Measurements from ENCODE around the gene MYLIP. TPM values are rescaled to one million over a fixed set of nuclear protein-coding genes. Genes with fewer than 3 reads are reported as not detected.
A peak's percentile ranks its signal among the peaks of the same experiment; 100 is the strongest.

The MYLIP gene
- polyA plus RNA-seq, 1 donor = 41.5 TPM

- no peak for DNase-seq (ENCODE audit: low read depth)
Measured at GRCh38 chr6:16106991-16107787, 21.7 kb upstream of the MYLIP start.

DNA sequence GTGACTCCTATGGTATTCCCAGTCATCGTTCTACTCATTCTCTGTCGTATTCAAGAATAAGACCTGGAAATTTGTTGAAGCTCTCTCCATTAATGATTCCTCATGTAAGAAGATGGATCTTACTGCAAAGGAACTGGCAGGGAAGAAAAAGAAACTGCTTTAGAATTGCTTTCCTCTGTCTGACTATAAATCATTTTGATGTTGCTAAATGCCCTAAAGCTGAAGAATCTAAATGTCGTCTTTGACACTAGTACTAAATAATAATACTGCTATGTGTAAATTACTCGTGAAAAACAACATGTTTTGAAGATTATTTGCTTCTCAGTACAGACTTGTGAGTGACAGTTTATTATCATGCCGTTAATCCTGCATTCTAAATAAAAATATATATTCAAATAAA, 20.5 kb upstream of the MYLIP start:
- DNase-seq (ENCODE audit: low read depth) = no peak

DNA sequence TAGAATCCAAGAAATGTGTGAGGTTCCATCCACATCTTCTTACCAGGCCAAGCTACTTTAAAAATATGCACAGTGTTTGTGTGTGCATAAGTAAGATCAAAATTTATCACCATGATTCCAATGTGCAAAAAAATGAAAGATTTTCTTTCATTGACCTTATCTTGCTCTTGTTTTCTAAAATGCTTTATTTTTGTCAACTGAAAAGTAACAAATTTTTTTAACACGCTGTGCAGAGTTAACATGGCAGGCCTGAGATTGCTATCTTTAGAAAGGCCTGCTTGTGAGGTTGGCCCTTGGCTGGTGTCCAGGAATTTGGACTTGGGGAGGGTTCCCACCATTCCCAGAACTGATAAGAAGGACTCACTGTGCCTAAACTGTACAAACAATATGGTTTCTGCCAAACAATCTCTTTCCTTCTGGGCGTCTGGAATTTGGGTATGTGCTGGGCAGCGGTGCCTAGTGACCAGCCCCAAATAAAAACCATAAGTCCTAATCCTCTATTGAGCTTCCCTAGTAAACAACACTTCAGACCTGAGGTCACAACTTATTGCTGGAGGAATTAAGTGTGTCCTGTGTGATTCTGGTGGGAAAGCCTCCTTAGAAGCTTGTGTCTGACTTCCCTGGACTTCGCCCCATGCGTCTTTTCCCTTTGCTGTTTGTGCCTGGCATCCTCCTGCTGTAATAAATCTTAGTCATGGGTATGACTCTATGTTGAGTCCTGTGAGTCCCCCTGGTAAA, 19.8 kb upstream of the MYLIP start:
- DNase-seq (ENCODE audit: low read depth) = no peak

- DNase-seq (ENCODE audit: low read depth) = no peak
Measured at GRCh38 chr6:16109659-16110305, 19.1 kb upstream of the MYLIP start.

GRCh38 chr6:16118825-16119224, 10.1 kb upstream of the MYLIP start:
- DNase-seq (ENCODE audit: low read depth) = no peak

DNA sequence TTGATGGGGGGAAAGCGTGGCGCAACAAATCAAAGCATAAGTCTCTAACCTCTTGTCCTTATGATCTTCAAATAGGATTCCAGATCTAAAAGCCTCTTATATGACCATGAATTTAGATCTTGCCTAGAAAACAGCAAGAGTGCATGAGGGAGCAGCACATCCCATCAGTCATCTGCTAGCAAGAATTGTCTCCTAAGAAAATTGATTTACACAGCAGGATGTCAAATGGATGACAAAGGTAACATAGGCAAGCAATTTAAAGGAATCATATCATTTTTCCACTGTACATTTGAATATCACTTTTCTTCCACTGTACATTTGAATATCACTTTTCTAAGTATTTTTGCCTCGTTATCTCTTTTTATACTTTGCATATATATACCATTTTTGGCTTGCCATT, 7.5 kb upstream of the MYLIP start:
- DNase-seq (ENCODE audit: low read depth) = no peak

- no peak for DNase-seq (ENCODE audit: low read depth)
Measured at GRCh38 chr6:16122197-16122596, 6.7 kb upstream of the MYLIP start.

DNA sequence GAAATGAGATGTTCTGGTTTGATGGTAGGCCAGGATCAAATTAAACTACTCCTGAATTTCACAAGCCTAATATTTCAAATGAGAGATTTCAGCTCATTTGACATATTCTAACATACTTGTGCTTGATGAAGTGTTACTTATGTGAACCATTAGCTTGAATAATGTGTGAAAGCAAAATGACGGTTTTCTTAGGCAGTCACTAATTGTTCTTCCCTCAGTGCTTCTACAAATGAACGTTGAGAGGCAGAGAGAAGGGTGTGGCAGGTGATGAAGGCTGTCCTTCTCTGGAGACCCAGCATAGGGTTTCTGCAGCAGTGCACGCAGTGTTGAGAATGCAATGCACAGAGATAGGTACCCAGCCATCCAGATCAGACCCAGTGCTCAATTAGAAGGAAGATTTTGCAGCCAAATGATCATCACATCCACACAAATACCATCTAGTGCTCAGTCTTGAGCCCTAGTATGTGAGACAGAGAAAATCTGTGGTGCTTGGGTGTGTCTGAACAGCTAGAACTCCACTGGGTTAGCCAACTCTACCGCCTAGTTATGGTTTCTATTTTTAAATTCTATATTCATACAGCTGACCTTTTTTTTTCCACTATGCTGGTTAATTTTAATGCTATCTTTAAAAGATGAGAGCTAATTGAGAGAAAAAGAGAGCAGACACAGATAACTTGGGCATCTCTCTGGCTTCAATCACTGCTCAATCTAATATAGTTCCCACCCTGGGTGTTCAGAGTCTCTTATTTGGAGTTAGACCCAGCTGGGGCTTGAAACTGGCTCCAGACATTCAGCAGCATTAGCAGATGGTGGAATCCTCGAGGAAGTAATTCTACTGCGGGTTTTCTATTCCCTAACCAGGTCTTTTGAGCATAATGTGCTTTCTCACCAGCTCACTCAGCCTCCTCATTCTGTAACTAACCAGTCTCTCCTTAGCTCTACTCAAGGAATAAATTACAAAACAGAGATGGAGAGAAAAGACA, 4.4 kb upstream of the MYLIP start:
- DNase-seq (ENCODE audit: low read depth) = no peak

DNA sequence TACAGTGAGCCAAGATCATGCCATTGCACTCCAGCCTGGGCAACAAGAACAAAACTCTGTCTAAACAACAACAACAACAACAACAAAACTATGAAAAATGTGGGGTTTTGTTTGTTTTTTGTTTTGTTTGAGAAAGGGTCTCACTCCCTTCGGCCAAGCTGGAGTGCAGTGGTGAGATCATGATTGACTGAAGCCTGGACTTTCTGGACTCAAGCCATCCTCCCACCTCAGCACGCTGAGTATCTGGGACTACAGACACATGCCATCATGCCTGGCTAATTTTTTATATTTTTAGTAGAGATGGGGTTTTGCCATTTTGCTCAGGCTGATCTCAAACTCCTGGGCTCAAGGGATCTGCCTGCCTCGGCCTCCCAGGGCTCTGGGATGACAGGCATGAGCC, 2.8 kb upstream of the MYLIP start:
- no peak for DNase-seq (ENCODE audit: low read depth)

DNA sequence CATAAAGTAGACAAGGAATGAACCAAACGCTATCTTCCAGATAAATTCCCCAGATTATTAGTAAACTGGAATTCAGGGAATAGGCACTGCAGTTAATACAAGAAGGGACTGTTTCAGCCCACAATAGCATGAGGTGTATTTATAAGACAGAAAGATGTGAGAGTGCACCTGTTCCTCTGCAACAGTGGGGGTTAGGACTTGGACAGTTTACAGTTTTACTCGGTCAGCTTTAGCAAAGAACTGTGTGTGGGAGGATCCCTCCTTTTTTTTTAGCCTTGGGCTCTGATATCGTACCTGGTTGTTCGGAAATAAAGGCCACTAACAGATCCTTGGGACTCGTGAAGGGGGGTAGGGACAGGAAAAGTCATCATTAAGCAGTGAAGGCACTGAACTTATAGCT, 2.0 kb upstream of the MYLIP start:
- no peak for DNase-seq (ENCODE audit: low read depth)

DNA sequence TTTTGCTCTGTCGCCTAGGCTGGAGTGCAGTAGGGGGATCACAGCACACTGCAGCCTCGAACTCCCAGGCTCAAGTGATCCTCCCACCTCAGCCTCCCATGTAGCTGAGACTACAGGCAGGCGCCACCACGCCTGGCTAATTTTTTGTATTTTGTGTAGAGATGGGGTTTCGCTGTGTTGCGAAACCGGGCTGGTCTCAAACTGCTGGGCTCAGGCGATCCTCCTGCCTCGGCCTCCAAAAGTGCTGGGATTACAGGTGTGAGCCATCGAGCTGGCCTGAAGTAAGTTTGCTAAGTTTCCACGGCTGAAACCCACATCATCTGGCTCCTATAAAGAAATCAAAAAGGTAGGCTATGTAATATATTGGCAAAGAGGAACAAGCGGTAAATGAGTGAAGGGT, 1.4 kb upstream of the MYLIP start:
- no peak for DNase-seq (ENCODE audit: low read depth)

GRCh38 chr6:16129623-16130401, 926 bp downstream of the MYLIP start:
- no peak for DNase-seq (ENCODE audit: low read depth)

- no peak for DNase-seq (ENCODE audit: low read depth)
Measured at GRCh38 chr6:16130437-16130891, 1.6 kb downstream of the MYLIP start.

DNA sequence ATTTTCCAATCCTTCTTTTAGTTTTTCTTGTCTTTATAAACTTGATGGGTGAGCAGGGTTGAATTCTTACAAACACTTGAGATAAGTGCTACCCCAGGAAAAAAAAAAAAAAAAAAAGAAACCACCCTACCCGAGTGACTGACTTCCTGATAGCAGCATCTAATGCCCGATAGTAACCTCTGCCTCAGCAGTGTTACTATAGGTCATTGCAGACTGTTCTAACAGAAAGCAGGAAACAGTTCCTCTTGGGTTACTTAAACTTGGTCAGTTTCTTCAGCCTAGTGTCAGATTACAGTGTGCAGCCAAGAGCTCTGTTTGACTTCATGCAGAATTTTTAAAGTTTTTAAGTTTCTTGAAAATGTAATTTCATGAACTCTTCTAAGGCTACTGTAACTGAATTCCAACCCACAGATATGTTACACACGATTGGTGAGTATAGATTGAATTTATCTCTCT, 2.1 kb downstream of the MYLIP start:
- peak; percentile 91 for DNase-seq (ENCODE audit: low read depth)

DNA sequence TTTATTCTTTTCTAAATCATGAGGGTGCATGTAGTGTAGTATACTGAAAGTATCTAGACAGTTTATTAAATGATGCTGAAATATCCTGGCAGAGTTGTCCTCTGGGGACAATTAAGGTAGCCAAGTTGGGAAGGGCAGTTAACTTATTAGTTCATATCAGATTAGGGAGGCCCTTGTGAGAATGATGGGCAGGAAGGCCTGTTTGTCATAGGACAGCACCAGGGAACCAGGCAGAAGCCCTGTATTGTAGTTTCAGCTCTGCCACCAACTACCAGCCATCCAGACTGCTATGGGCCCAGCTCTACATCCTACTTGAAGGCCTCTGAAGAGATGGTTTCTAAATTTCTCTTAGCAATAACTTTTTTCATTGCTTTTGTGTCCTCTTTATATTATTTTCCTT, 4.0 kb downstream of the MYLIP start:
- no peak for DNase-seq (ENCODE audit: low read depth)

GRCh38 chr6:16134430-16134829, 5.5 kb downstream of the MYLIP start:
- no peak for DNase-seq (ENCODE audit: low read depth)

- no peak for DNase-seq (ENCODE audit: low read depth)
Measured at GRCh38 chr6:16135066-16135465, 6.2 kb downstream of the MYLIP start.

DNA sequence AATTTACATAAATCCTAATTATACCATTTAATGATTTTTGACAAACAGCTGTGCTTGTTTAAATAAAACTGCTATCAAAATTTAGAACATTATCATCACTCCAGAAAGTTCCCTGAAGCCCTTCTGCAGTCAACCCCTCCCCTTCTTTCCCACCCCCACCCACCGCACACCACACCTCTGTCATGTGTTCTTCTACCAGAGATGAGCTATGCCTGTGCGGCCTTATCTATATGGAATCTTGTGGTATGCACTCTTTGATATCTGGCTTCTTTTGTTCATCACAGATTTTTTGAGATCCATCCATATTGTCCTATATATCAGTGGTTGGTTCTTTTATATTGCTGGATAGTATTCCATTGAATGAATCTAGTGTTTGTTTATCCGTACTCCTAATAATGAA, 7.2 kb downstream of the MYLIP start:
- no peak for DNase-seq (ENCODE audit: low read depth)

- no peak for DNase-seq (ENCODE audit: low read depth)
Measured at GRCh38 chr6:16136621-16137450, 8.0 kb downstream of the MYLIP start.

DNA sequence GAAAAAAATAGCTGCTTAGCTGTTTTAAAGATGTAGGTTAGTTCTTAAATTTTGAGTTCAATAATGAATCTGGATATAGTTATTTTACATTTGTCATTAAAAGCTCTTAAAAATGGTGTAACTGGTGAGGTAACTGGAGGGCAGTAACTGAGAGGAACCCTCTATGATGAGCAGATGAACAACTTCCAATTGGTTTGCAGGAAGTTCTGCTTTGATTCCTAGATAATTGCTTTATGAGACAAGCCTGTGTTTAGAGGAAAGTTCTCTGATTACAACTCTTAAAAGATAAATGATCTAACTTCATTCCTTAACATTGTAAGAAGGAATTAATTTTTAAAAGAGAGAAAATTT, 8.5 kb downstream of the MYLIP start:
- DNase-seq (ENCODE audit: low read depth) = no peak
